Fibroblast of upper back skin (primary cell): ENCODE measurements around the gene ITGB5.

Experiments used
- DNase-seq: peaks from one replicate; pipeline ENCODE4 v3.0.0-alpha.2; 2013

The ITGB5 gene

DNA sequence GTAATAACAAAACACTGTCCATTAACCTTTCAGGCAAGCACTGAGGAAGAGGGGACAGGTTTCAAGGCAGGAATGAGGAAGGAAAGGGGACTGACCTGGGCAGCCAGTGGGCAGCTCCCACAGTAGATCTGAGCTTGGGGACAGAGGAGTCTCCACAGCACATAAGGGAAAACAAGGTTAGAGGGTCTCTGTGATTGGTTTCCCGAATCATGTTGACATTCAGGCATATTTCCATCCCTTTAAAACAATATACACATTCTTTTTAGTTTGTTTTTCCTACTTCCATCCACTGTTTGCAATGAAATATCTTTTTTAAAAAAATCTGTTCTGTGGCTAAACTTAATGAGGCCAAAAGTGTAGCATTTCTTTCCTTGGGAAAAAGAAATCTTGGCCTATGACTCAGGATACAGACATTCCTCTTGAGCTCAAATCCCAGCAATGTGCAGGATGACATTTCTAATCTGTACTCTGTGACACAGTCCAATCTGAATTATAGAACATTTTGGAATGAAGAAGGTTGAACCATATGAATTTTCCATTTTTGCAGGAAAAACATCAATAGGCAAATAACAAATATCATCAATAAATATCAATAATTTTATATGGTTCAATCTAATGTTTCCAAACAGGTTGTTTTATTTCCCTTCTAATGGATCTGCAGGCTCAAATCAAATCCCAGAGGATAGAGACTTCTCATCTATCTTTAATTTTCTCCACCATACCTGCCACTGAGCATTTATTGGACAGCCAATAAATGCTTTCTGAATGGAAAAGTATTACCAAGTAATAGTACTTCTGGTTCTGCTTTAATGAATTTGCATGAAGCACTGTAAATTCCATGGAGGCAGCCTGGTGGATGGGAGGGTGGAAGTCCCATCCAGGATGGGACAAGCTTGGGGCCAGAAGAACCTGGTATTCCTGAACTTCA, 54.1 kb downstream of the ITGB5 start:
- peak; percentile 83 for DNase-seq

DNA sequence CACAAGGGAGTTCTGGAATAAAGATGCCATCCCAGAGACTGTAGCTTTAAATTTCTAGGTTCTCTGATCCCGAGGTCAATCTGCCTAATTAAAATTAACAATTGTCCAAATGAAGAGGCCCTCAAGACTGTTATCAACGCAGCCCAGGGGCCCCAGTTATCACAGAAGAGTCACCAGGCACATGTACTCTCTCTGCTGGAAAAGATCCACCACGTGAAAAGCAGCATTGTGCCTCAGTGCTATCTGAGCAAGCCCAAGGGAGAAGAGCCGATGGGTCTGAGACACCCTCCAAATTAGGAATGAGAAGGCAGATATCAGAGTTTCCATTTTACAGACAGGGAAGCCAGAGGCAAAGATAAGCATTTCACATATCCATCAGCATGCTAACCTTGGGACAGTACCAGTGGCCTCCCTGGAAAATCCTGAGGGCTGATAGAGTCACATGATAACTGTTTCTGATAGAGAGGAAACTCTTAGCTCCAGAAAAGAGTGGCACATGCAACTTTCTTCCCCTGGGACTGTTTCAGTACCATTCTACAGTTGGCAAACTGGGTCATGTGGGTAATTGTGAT, 55.5 kb downstream of the ITGB5 start:
- no peak for DNase-seq

DNA sequence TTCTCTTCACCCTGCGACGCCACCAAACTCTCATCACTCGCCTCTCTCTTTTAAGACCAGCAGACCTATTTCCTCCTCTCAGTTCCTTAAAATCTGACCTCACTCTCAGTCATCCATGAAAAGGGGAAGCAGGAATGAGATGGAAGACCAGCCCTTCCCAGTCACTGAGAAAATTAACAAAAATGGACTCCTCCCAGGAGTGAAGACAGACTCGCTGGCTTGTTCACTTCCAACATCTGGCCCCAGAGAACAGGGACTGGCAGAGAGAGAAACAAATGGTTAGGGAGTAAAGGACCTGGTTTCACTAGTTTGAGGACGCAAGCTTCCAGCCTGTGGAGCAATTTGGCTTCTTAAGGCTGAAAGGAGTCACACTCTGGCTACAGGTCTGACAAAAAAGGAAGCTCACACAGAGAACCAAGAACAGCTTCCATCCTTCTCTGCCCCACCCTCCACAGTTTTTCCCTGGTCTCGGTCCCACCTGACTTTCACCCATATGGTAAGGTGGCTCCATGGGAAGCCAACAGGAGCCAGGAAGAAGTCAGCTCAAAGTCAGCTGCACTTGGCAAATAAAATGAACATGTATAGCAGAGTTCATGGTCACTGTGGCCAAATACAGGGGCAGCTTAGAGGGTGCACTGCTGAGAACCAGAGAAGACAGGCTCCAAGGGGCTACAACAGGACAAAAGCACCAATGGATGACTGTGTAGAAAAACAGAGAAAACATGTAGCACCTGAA, 57.2 kb downstream of the ITGB5 start:
- DNase-seq: no peak

DNA sequence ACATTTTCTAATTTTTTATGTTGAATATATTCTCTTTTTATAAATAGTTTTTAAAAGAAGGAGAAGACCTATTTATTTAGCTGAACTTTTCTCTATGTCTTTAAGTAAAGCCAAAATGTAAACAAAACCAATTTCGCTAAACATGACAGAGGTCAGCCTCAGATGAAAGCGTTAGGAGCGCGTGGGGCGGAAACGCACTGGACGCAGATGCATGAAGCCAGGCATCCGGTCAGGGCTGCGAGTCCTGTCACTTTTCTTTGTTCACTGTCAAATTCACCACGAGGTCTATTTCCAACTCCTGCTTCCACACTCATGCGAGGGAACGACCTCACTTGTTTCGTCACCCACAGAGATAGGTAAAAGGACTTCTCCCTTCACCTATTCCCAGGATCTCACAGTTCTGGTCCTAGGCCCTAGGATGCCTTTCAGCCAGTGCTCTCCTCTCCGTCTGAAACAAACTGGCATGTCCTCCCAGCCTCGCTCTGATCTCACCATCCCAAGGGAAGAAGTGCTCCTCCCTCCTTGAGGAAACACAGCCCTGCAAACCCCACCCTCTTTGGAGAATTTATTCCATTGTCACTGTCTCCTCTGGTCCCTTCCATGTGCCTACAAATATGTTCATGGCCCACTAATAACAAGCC, 57.9 kb downstream of the ITGB5 start:
- DNase-seq: no peak

DNA sequence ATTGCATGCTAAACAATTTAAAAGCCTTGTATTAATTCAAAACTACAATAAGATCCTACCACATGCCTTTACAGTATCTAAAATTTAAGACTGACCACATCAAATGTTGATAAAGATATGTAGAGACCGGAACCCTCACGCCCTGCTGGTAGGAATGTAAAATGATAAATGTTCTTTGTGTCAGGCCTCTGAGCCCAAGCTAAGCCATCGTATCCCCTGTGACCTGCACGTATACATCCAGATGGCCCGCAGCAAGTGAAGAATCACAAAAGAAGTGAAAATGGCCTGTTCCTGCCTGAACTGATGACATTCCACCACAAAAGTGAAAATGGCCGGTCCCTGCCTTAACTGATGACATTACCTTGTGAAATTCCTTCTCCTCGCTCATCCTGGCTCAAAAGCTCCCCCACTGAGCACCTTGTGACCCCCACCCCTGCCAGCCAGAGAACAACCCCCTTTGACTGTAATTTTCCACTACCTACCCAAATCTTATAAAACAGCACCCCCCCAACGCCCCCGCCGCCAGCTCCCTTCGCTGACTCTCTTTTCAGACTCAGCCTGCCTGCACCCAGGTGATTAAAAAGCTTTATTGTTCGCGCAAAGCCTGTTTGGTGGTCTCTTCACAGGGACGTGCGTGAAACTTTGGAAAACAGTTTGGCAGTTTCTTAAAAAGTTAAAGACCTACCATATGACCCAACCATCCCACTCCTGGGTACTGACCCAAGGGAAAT, 59.5 kb downstream of the ITGB5 start:
- DNase-seq: peak; percentile 32

DNA sequence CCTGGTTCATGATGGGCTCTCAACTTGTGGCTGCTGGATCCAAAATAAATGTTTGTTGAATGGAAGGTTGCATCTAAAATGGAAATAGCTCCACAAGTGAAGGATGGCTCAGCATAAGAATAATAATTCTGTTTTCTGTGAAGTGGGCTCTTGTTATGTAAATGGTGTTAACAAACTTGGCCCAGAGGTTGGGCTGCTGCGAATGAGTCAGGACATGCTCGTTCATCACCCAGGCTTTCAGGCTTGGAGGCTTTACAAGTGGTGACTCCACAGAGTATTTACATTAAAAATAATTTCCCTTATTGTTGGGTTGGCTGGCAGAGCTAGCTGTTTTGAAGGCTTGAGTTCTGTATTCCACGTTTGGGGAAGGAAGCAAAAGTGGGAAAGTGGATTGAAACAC, 60.5 kb downstream of the ITGB5 start:
- peak; percentile 78 for DNase-seq

DNA sequence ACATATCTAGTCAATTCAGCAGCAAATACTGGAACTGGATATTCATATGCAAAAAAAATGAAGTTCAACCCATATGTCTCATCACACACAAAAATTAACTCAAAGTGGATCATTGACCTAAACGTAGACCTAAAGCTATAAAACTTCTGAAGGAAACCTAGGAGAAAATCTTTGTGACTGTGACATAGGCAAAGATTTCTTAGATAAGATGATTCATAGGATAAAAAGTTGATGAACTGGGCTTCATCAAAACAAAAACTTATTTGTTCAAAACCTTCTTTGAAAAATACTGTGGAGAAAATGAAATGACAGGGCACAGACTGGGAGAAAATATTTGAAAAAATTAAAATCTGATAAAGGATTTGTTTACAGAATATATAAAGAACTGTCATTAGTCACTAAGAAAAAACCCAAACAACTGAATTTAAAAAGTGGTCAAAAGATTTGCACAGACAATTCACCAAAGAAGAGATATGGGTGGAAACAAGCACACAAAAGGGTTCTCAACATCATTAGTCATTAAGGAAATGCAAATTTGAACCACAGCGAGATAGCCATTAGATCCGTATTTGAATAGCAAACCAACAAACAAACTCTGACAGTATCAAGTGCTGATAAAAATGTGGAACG, 62.8 kb downstream of the ITGB5 start:
- DNase-seq: no peak

DNA sequence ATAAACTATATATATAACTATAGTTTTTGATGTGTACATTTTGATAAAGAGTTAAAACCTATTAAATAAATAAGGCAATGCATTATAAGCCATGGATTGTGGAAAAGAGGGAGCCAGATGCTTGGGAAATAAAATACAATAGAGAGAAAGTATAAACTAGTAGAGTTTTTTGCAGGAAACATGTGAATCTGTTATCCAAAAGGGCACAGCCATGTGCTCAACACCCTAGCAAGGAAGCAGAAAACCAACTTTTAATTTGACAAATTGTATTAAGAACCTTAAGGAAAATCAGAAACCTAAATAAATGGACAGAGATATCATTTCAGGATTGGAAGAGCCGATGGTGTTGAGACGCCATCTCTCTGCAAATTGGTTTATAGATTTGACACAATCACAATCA, 63.5 kb downstream of the ITGB5 start:
- DNase-seq: no peak

DNA sequence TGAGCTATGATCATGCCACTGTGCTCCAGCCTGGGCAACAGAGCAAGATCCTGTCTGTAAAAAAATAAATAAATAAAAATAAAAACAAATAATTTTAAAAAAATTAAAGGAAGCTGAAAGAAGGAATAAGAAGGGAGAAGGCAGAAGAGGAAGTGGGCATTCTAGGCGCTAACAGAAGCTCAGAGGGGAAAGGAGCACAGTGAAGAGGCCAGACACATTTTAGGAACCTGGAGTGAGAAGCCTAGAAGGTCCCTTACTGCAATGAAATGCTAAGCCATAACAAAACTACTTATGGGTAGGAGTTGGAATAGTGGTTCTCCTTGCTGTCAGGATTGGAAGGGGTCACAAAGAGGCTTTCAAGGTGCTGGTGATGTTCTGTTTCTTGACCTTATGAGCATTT, 64.0 kb downstream of the ITGB5 start:
- DNase-seq: no peak

DNA sequence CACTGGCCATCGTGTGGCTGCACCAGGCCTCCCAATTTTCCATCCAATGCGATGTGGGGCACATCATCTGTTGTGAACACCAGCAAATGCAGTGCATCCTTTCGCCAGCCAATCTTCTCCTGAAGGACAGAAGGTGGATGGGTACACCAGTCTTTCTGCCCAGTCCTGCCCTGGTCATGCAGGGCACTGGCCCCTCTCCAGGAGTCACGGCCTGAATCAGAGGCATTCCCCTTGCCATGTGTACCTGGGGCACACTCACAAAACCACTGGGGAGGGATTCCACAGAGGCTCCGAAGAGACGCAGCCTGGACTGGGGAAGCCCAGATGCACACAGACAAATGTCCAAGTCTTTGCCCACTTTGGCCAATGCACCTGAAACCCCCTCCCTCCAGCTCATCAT, 65.8 kb downstream of the ITGB5 start:
- no peak for DNase-seq

DNA sequence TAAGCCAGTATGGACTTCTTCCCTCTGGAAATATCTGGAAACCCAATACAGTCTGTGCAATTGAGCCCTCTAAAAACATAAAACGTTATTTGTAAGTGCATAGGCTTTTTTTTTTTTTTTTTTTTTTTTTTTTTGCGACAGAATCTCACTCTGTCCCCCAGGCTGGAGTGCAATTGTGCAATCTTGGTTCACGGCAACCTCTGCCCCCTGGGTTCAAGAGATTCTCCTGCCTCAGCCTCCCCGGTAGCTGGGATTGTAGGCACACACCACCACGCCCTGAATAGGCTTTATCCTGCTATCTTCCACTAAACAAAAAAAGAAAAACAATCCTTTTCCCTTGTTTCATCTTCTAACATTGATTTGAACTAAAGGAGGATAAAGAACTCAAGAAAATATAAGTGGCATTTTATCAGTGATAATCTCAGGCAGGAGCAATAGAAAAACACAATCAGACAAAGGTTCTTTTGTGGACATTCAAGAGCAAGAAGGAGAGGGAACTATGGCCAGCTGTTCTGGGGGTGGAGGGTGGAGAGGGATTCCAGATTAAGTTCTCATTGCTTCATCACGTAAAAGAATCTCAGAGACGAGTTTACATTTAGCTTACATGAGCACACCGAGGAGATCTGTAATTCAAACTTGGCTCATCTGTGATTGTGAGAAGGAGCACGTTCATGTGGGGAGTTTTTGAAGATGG, 68.6 kb downstream of the ITGB5 start:
- DNase-seq: peak; percentile 52

DNA sequence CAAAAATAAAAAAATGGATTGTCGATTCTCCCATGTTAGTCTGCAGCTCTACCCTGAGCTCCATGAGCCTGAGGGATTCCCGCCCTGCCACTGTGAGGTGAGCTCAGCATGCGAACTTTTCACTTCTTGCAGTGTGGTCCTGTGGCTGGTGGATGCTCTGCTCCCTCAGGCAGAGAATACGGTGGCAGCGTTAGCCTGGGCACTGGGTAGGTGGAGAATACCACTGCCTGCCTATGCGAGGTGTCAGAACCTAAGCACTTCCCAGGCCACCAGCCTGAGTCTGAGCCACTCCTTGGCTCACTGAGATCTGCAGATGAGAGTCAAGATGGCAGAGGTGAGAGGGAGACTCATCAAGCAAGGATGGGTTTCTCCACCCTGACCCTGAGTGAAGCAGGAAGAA, 70.1 kb downstream of the ITGB5 start:
- no peak for DNase-seq

DNA sequence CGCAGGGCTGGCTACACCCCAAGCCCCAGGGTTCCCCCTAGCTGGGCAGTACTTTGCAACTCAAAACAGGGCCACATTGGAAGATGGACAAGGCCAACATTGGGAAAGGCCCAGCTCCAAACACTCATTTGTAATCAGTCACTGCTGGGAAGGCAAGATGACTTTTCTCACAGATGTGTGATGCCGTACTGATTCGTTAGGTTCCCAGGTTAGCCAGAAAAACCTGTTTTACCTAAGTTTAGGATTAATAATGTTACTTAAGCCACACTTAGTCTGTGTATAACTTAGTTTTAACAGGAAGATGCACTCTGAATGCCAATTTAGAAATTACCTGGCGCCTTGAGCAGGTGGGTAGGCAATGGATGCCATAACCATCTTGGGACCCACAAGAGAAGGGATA, 71.0 kb downstream of the ITGB5 start:
- no peak for DNase-seq

DNA sequence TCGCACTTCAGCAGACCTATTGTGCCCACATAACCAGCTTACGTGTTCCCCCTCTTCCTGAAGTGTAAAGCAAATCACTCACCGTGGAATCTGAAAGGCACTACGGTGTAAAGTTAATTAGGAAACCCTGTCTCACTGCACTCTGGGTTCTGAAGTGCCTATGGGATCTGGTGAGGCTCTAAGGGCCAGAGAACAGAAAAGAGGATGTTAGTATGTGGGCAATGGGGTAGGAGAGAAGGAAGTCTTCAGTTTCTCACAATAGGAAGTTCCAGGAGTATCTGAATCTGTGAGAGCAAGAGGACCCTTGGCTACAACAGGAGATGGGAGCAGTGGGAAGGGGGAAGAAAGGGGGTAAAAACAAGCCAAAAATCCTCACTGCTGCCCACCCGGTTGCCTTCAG, 71.4 kb downstream of the ITGB5 start:
- DNase-seq: no peak

DNA sequence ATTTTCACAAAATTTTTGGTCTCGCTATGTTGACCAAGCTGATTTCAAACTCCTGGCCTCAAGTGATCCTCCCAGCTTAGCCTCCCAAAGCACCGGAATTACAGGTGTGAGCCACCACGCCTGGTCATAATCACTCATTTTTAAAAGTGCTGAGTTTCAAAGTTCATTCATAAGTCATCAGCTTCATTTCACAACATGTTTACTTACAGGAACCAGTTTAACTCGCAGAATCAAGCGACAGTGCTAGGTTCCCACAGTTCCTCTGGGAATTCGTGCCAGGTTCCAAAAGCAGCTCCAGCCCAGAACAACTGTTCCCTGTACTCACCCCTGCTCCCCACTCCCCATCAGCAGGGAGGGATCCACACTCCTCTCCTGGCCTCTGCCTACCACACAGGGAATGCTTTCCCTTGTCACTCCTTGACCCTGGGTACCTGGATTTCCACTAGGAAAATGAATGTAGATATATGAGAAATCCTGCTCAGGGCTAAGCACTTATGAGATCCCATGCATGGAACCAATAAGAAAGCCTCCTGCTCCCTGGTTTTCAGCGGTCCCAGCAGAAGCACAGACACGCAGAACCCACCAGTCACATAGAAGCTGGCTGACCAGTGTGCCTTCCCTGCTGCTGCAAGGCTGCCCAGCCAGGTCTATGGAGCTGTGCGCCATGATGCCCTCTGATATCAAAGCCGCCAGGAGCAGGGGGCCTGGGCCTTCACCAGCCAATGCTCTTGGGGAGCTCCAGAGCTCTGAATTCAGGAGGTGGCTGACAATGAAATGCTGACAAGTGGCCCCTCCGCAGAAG, 72.3 kb downstream of the ITGB5 start:
- DNase-seq: no peak

DNA sequence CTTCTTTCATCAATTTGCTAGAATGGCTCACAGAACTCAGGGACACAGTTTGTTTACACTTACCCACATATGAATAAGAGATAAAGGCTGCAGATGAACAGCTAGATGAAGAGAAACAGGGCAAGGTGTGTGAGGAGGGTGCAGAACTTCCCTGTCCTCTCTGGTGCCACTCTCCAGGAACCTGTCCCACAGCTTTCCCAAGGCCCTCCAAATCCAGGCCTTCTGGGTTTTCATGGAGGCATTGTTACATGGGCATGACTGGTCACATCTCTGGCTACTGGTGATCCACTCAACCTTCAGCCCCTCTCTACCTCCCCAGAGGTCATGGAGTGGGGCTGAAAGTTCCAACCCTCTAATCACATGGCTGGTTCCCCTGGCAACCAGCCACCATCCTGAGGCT, 73.6 kb downstream of the ITGB5 start:
- DNase-seq: no peak

DNA sequence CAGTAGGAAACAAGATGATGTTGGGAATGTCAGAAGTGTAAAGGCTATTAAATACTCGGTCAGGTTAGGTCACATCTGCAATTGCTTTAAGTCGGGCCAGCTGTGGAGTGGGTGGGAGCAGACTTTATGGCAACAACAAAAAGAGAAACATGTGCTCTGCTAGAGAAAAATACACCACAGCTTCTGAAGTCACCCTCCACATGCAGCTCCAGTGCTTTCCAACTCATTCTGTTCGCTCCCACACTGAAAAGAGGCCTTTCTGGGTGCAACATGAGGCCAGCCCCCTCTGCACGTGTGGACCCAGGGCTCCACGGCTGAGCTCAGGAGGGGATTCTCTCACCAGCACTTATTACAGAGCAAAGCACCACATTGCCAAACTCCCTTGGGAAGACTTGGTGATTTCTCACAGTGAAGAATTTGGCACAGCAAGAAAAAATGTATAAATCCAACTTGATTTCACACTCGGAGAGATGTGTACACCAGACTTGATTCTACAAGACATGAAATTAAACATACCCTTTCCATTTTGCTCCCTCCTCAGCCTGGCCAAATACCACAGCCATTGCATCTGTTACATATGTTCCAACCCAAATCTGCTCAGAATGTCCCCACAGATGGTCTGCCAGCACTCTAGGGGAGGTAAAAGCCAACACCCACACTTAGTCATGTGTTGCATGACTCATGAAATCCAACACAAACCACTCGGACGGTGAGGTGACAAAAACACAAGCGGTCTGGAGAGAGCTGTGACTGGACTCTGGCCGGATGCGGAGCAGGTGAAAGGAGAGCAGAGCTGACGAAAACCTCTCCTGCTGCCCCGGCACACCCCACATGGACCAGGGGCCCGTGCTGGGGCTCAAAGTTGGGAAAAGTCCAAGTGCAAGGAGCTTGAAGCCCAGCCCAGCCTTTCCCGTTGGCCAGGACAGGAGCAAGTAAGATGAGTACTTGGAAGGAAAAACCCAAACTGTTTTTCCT, 74.6 kb downstream of the ITGB5 start:
- peak; percentile 96 for DNase-seq

DNA sequence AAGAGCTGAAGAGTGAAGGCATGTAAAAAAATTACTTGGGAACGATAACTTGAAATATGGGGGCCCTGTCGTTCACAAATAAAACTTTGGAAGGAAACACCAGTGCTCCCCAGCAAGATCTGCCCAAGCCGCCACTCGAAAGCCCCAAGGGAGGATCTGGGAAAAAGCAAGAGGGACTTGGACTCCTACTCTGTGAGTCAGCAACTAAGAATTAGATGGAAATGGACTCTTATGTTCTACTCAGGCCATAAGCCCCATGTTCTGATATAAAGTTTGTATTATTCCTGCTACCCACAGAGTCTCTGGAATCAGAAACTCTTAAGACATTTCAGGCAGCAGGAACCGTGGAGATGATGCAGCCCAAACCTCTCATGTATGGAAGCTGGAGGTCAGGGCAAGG, 75.7 kb downstream of the ITGB5 start:
- peak; percentile 82 for DNase-seq

DNA sequence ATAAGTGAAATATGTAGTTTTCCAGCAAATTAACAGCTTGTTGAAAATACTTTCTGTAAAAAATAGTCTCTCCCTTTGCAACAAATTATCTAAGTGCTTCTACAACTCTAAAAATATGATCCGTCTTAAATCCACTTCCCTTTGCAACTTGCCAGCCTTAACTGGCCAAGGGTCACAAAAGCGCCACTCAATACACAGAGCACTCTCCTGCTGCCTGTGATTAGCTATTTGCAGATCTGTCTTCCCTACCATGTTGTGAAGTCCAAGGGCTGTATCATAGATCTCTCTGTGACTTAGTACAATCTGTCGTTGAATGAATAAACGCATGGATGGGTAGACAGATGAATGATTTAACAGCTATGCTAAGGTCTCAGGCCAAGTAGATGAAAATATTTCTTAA, 76.2 kb downstream of the ITGB5 start:
- no peak for DNase-seq
